ENCODE results near the gene NR2F6.
"Not testable (repeated sequence)": the region's sequence is repeated elsewhere in the genome, so short reads cannot be mapped to it uniquely, and the experiment has no call there.

NR2F6 gene

DNA sequence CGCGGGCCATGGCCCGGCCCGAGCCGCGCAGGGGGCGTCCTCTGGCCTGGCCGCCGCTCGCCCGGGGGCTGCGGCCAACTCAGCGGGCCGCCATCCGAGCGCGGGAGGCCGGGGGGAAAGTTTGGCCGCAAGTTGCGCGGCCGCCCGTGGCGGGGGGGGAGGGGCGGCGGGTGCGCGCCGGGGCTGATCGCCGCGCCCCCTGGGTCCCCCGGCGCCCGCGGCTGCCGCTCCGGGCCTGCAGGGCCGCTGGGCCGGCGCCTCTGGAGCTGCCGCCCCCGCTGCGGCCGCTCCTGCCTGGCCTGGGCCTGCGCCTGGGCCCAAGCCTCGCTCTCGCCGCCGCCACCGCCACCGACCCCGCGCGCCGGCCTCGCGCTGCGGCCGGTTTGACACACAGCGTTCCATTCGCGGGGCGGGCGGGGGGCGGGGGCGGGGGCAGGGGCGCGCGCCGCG lies at the start of gene NR2F6:
Gene NR2F6, minus strand, starts transcription at position 385 of the 450 bp plus-strand sequence. CDS start 699 bp downstream, outside the sequence.
- no peak for DNase-seq

DNA sequence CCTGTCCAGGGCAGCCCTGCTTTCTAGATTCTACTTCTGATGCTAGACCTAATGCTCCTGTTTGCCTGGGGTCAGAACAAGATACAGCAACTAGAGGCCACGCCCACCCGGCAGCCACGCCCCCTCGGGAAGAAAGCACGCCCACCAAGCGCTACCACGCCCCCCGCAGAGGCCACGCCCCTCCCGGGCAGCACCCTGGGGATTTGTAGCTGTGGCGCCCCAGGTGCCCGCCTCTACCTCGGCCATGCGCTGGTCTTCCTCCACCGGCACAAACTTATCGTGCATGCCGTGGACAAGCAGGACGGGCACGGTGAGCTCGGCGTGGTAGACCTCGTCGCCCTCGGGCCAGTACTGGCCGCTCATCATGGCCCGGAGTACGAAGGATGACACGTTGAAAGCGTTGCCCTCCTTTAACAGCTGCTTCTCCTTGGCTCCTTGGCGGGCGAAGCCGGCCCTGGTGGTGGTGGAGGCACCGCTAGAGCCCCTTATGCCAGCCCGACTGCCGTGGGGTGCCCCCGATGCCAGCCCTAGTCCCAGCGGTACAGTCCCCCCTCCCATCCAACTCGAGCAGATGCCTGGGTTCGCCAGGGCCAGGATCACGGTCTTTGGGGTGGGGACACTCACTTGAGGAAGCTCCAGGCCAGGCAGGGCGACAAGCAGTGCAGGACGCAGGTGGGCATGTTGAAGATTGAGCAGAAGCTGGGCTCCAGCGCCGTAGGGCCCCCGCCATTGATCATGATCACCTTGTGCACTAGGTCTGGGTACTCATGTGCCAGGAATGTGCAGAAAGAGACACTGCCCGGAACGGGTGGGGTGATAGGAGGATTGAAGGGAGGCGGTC lies 48.6 kb upstream of the NR2F6 start:
- DNase-seq = peak; percentile 59

DNA sequence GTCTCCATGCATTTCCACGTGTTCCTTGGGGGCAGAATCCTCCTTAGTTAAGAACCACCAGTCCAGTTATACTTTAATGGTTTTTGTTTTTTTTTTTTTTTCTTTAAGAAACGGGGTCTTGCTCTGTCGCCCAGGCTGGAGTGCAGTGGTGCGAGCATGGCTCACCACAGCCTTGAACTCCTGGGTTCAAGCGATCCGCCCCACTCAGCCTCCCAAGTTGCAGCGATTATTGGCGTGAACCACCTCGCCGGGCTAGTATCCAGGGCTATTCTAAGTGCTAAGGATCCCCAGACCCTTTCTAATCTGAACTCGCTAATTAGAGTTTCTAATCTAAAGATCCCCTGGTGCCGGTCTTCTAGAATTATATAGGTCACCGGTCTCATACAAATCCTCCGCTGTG lies 47.9 kb upstream of the NR2F6 start:
- no peak for DNase-seq

DNA sequence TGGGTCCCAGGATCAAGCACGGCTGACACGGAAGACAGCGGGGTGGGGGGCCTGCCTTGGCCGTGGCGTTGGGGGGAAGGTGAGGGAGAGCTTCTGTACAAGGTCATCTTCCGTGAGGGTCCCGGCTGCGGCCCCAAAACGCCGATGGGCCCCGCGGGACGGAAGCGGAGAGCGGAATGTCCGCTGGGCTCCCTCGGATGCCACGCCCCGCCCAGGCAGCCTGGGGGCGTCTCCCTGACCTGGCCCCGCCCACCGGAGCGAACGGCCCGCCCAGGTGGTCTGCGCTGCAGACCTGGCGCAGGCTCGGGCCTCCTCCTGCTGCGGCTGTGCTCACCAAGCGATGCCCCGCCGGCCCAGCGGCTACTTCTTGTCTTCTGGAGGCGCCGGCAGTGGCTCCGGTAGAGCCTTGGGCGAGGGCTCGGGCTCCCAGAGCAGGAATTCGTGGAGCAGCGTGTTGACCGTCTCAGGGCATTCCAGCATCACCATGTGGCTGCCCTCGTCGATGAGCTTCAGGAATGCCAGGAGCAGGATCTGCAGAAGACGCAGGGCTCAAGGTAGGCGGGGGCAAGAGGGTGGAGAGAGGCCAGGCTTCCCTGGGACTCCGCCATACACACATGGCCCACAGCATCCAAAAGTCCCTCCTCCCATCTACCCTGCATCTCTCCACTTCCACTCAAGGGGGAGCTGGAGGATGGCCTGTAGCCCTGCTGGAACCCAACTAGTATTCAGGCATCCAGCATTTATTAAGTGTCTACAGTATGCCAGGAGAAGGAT lies 46.8 kb upstream of the NR2F6 start:
- peak; percentile 82 for DNase-seq

DNA sequence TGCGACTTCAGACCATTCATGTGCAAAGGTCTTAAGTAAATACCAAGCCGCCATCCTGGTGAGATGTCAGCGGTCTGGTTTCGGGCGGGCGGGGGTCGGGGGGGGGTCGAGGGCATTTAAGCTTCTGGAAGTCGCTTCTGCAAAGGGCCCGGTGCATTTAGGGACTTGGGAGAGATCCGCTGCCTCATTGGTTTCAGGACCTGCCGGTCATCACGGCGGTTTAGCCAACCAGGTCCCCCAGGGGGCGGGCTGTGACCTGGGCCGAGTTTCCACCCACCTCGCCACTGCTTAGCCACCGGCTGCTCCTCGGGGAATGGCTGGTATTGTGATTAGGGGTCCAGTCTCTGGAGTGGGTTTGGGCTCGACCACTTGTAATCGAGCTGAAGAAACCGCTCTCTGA lies 43.8 kb upstream of the NR2F6 start:
- DNase-seq = peak; percentile 53

DNA sequence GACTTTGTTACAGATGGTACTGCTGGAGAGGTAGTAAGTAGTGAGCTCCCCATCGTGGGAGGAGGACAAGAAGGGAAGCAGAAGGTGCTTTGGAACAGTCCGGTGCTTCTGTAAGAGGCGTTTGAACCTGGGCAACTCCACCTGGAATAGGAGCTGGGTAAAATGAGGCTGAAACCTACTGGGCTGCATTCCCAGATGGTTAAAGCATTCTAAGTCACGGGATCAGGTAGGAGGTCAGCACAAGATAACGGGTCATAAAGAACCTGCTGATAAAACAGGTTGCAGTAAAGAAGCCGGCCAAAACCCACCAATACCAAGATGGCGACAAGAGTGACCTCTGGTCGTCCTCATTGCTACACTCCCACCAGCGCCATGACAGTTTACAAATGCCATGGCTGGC lies 41.0 kb upstream of the NR2F6 start:
- DNase-seq = no peak

DNA sequence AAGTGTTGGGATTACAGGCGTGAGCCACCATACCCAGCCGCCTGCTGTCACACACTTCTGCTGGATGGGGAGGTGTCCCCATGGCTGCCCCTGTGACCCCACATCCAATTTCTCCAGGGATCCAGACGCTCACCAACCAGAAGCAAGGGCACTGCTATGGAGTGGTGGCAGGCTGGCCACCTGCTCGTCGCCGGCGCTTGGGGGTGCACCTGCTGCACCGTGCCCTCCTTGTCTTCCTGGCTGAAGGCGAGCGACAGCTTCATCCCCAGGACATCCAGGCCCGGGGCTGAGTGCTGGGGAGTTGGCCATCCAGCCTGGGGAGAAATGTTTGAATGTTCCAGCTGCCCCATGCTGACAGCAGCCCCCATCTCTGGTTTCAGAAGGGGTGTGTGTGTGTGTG lies 40.5 kb upstream of the NR2F6 start:
- DNase-seq = no peak

DNA sequence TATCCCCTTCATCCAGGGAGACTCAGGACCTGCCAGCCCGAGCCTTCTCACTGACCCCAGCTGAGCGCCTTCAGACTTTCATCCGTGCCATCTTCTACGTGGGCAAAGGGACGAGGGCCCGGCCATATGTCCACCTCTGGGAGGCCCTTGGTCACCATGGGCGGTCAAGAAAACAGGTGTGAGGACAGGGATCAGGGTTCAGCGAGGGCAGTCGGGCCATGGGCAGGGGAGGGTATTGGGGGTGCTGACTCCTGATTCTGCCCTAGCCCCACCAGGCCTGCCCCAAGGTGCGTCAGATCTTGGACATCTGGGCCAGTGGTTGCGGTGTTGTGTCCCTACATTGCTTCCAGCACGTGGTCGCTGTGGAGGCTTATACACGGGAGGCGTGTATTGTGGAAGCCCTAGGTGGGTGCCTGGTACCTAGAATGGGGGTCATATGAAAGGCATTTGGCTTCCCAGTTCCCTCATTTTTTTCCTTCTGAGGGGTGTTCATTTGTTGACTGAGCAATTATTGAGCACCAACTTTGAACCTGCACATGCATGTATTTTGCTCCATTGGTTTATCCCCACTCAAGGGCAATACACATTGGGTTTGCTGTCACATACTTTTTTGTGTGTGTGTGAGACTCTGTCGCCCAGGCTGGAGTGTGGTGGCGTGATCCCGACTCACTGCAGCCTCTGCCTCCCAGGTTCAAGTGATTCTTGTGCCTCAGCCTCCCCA lies 39.9 kb upstream of the NR2F6 start:
- DNase-seq = no peak

DNA sequence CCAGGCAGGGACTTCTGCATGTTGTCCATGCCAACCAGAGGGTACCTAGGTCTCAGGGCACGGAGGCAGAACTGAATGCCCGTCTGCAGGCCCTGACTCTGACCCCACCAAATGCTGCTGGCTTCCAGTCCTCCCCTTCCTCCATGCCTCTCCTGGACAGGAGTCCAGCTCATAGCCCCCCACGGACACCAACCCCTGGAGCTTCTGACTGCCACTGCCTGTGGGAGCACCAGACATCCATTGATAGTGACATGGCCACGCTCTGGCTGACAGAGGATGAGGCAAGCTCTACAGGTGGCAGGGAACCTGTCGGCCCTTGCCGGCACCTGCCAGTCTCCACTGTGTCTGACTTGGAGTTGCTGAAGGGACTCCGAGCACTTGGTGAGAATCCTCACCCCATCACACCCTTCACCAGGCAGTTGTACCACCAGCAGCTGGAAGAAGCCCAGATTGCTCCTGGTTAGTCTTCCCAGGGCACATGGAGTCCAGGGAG lies 37.8 kb upstream of the NR2F6 start:
- no peak for DNase-seq

DNA sequence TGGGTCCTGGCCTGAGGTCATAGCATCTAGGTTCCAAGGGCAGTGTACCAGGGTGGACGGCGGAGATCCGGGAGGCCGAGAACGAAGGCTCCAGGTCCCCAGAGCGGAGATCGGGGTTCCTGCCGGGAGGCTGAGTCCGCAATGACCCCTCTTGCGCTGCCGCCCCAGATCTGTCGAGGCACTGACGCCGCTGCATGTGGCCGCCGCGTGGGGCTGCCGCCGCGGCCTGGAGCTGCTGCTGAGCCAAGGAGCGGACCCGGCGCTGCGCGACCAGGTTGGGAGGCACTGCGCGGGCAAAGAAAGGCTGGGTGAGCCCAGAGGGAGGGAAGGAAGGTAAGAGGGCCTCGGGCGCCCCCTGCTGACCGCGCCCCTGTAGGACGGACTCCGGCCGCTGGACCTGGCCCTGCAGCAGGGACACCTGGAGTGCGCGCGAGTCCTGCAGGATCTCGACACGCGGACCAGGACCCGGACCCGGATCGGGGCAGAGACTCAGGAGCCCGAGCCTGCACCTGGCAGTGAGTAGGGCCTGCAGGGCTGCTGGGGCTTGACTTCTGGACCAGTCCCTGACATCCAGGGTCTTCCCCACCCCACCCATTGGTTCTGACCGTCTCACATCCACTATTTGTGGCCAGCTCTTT lies 36.9 kb upstream of the NR2F6 start:
- DNase-seq = peak; percentile 84

DNA sequence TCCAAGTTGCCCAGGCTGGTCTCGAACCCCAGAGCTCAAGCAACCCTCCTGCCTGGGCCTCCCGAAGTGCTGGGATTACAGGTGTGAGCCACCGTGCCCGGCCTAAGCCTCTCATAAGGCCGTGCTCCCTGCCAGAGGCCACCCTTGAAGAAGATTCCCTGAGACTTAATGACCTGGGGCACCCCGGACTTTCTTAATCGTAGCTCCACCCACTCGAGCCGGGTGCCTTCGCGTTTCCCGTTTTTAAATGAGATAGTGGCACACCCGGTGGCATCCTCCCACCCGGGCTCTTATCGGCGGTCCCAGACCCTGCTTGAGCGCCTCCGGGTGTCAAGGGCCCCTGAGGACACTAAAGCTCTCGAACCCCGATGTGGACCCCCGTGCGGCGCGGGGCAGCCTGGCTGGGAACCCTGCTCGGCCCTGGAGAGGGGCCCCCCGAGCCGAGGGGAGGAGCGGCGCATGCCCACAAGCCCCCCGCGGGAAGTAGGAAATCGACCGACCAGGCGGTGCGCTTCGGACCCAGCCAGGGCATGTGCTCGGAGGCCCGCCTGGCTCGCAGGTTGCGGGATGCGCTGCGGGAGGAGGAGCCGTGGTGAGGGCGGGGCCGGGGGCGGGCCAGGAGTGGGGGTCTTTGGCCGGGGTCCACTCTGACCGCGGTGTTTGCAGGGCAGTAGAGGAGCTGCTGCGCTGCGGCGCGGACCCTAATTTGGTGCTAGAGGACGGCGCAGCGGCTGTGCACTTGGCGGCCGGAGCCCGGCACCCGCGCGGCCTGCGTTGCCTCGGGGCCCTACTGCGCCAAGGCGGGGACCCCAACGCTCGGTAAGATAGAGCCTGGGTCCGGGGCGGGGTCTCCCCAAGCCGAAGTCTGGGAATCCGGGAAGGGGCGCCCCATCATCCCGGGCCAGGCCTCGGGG lies 35.9 kb upstream of the NR2F6 start, which contains the start of gene ANKLE1:
Gene ANKLE1, plus strand, starts transcription at position 511 of the 914 bp plus-strand sequence. Its CDS starts 20 bp downstream, at position 531.
- peak; percentile 66 for DNase-seq

DNA sequence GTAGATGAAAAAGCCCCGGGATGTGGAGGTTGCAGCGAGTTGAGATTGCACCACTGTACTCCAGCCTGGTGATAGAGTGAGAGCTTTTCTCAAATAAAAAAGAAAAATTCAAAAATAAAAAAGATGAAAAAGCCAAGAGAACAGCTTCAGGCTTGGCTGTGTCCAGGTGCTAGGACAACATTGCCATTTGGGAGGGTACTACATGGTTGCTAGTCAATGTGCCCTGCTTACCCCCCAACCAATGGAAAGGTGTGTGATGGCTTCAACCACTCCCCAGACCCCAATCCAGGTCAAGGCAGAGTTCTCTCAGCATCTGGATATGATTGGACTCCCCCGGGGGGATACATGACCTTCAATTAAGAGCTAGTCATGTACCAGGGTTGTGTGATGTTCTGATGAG lies 33.7 kb upstream of the NR2F6 start:
- no peak for DNase-seq

DNA sequence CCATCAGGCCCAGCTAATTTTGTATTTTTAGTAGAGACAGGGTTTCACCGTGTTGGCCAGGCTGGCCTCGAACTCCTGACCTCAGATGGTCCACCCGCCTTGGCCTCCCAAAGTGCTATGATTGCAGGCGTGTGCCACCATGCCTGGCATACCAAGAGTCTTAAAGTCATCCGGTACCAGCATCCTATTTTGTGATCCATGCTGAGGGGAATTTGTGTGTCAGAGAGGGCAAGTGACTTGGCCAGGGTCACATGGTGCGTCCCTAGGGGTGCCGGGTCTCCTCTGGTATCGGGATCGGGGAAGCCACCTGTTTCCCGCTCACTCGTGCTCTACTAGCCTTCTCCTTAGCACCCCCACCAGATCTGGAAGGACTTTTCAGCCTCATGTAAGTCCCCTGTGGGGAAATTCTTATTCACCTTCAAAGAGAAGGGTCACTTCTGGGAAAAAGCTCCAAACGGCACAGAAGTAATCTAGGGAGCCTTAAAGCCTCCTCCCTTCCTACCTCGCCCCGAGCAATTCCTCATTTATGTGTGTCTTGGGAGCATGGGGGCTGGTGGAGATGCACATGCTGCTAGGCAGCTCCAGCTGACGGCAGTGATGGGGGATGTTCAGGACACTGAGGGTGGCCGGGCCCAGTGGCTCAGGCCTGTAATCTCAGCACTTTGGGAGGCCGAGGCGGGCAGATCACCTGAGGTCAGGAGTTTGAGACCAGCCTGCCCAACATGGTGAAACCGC lies 29.9 kb upstream of the NR2F6 start:
- no peak for DNase-seq

DNA sequence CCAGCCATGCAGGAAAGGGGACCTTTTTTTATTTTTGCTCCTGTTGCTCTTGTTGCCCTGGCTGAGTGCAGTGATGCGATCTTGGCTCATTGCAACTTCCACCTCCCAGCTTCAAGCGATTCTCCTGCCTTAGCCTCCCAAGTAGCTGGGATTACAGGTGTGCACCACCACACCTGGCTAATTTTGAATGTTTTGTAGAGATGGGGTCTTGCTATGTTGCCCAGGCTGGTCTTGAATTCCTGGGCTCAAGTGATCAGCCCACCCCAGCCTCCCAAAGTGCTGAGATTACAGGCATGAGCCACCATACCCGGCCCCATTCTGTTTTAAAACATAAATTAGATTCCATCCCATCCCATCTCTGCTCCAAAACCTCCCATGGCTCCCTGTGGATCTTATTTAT lies 29.2 kb upstream of the NR2F6 start:
- DNase-seq = not testable (repeated sequence)

DNA sequence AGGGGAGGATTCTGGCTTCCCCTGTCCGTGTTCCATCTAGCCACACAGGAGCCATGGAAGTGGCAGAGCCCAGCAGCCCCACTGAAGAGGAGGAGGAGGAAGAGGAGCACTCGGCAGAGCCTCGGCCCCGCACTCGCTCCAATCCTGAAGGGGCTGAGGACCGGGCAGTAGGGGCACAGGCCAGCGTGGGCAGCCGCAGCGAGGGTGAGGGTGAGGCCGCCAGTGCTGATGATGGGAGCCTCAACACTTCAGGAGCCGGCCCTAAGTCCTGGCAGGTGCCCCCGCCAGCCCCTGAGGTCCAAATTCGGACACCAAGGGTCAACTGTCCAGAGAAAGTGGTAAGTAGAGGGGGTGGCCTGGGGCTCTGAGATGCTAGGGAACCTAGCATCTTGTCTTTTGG lies 23.0 kb upstream of the NR2F6 start:
- no peak for DNase-seq

DNA sequence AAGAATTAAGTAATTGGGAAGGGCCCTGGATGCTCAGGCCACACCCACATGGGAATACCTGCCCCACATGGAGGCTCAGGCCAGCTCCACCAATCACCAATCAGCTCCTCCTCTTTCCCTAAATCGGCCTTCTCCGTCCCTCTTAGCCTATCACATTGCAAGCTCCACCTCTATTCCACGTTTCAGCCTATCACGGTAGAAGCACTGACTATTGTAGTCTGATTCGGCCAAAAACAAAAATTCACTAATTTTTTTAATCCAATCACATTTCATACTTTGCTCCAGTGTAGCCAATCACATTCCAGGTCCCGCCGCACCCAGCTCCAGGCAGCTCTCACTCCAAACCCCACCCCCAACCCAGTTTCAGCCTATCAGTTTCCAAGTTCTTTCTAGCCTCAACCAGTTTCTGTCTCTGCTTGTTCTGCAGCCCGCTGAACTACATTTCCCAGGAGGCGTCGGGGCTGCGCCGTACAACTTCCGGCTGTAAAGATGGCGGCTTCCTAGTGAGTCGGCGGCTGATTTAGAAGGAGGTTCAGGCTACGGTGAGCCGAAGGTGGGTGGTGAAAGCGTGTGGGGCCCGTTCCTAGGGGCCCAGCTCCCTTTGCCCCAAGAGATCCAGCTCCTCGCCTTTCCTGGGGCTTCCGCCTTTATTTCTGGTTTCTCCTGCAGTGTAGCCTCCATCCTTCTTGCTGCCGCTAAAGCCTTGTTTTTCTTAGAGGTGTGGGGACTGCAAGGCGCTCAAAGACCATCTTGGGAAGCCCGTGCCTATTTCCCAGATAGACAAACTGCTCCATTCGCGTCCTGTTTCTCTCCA lies 21.5 kb upstream of the NR2F6 start, which contains the start of gene BABAM1:
Gene BABAM1, plus strand, starts transcription at position 469 of the 814 bp plus-strand sequence. CDS start 1,364 bp downstream, outside the sequence.
- peak; percentile 95 for DNase-seq

DNA sequence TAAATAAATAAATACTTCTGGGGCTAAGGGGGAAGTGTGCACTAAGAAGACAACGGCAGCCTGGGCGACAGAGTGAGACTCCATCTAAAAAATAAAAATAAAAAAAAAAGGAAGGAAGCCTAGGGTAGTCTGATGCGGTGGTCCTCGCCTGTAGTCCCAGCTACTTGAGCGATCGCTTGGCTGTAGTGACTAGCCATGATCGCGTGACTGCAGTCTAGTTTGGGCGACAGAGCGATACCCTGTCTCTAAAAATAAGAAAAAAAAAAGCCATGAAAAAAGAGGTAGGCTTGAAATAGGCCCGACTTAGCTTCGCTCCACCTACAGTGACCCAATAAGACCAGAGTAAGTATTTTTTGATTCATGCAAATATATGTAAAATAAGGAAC lies 20.9 kb upstream of the NR2F6 start:
- DNase-seq = no peak

DNA sequence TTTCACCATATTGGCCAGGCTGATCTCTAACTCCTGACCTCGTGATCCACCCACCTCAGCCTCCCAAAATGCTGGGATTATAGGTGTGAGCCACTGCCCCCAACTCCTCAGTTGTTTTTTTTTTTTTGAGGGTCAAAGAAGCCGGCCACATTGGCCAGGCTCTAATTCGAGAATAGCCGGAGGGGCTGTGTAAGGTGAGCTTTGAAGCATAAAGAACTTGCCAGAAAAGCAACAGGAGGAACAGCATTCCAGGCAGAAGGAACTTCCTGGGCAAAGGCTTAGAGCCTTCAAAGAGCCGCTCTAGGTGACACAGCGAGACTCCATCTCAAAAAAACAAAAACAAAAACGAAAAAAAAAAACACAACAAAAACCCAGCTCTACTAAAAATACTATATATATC lies 20.3 kb upstream of the NR2F6 start:
- no peak for DNase-seq

DNA sequence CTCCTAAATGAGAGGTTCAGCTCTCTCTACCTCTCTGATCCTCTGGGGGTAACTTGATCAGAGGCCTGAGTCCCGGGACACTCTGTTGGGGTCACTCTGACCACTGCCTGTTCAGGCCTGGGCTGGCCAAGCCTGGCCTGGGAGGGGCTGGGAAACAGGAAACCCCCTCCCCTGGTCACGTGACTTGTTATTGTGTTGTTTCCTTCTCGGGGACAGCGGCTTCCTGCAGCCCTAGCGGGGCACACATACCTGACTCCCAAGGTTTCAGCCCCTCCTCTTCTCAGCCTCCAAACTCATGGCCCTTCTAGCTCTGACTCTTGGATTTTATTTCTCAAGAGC lies 18.9 kb upstream of the NR2F6 start, which contains the start of gene USHBP1:
Gene USHBP1, minus strand, starts transcription at position 105 of the 339 bp plus-strand sequence. CDS start 446 bp downstream, outside the sequence.
- no peak for DNase-seq

All from activated naive CD4-positive, alpha-beta T cell treated with Interleukin-2 at 50 U/mL for 16 hours (primary cell).